ENCODE data around the gene ABCB9. TPM values are rescaled to one million over a fixed set of nuclear protein-coding genes. Genes with fewer than 3 reads are reported as not detected.
A peak's percentile ranks its signal among the peaks of the same experiment; 100 is the strongest.

The ABCB9 gene
- total RNA-seq, 1 experiment from 2014 or later, result 20.9 TPM

- Histone ChIP-seq H3K36me3 (ENCODE audit: low read depth, low read length) (no peaks in the 10 kb centered on the region), H3K9me2 (replicated peaks; ENCODE audit: low read length) (no peaks in the 10 kb centered on the region), H3K4me2 (ENCODE audit: low read length) (peak overlapping the region; percentile 25; the same call in 1 of the 2 replicates), H3F3A (ENCODE audit: low read length, unreplicated experiment) (no peaks in the 10 kb centered on the region), H3K9ac (ENCODE audit: low read length) (no peak overlapping the region), H3K4me3 (ENCODE audit: low read length) (no peak overlapping the region), H3K27me3 (ENCODE audit: low read length) (no peaks in the 10 kb centered on the region), H3K79me2 (ENCODE audit: low read length) (peaks cover 35% of the 10 kb centered on the region), H2AFZ (ENCODE audit: low read length) (no peak overlapping the region), H3K9me3 (ENCODE audit: low read length) (no peaks in the 10 kb centered on the region), H3K27ac (ENCODE audit: low read length) (no peak overlapping the region), H4K20me1 (ENCODE audit: low read length) (no peaks in the 10 kb centered on the region), H3K4me1 (ENCODE audit: insufficient read depth, low read length) (peaks cover 22% of the 10 kb centered on the region)
- BruUV-seq (replicated peaks), result no TSS peak
- intact Hi-C loops (cut with micrococcal nuclease), result no loop called here
- no peak for DNase-seq
- TF ChIP-seq EZH2phosphoT487 (IDR thresholded peaks at IDR 0.05; ENCODE audit: borderline replicate concordance, low read length) (no peak), CTCF (conservative IDR thresholded peaks at IDR 0.05; ENCODE audit: low read depth, low read length) (no peak), EZH2 (IDR thresholded peaks at IDR 0.05; ENCODE audit: low read length, unreplicated experiment) (no peak)
- no peak for ATAC-seq
- CTCF ChIA-PET, result no interaction called here
- POLR2A ChIA-PET (ENCODE audit: unreplicated experiment), result no interaction called here
These were observed 2.4 kb downstream of the ABCB9 start for GRCh38 chr12:122963941-122964265.

DNA sequence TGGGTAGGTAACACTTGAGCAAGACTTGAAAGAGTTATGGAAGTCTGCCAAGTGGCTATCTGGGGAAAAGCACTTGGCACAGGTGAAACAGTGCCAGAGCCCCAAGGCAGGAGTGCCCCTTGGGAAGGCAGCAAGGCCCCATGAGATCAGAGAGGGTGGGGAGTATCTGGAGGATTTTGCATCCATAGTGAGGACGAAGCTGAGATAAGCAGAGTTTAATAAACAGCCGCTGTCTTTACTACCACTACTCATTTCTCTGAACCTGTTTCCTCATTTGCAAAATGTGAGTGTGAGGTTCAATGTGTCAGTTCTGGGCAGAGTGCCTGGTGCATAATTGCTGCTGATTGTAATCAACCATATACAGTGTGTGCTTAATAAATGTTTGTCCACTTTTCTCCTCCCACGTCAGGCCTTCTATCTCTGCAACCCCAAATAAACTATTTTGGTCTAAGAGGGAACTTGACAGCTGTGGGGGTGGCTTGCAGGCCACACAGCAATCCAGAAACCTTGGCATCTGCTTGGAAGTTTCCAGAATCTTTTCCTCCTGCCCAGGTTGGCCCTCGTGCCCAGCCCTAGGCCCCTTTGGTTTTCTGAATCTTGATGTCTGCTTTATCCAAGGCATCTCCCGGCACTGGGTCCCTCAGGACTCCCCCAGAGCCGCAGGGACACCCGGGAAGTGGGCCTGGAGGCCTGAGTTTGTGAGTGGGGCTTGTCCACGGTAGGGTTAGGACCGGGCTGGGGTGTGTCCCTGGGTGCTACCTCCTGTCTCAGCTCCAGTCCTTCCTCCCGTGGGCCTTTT lies 4.5 kb downstream of the ABCB9 start:
- CTCF ChIA-PET, result no interaction called here
- H3K4me3 ChIP-seq (ENCODE audit: low read length), result no peak overlapping the region
- H3K9me3 ChIP-seq (ENCODE audit: low read length), result no peaks in the 10 kb centered on the region
- no peaks in the 10 kb centered on the region for H3K9me2 ChIP-seq (replicated peaks; ENCODE audit: low read length)
- BruUV-seq (replicated peaks), result no TSS peak
- H3K9ac ChIP-seq (ENCODE audit: low read length), result no peak overlapping the region
- TF ChIP-seq EZH2 (IDR thresholded peaks at IDR 0.05; ENCODE audit: low read length, unreplicated experiment) (no peak), EZH2phosphoT487 (IDR thresholded peaks at IDR 0.05; ENCODE audit: borderline replicate concordance, low read length) (no peak), CTCF (conservative IDR thresholded peaks at IDR 0.05; ENCODE audit: low read depth, low read length) (no peak)
- DNase-seq (no peak), ATAC-seq (no peak)
- H3K4me1 ChIP-seq (ENCODE audit: insufficient read depth, low read length), result peaks cover 20% of the 10 kb centered on the region
- POLR2A ChIA-PET (ENCODE audit: unreplicated experiment), result no interaction called here
- no peaks in the 10 kb centered on the region for H3K27me3 ChIP-seq (ENCODE audit: low read length)
- no peak overlapping the region for H3K4me2 ChIP-seq (ENCODE audit: low read length)
- H3F3A ChIP-seq (ENCODE audit: low read length, unreplicated experiment), result no peaks in the 10 kb centered on the region
- no peaks in the 10 kb centered on the region for H4K20me1 ChIP-seq (ENCODE audit: low read length)
- no peaks in the 10 kb centered on the region for H3K36me3 ChIP-seq (ENCODE audit: low read depth, low read length)
- peaks cover 35% of the 10 kb centered on the region for H3K79me2 ChIP-seq (ENCODE audit: low read length)
- no peak overlapping the region for H2AFZ ChIP-seq (ENCODE audit: low read length)
- no peak overlapping the region for H3K27ac ChIP-seq (ENCODE audit: low read length)
- intact Hi-C loops (cut with micrococcal nuclease), result no loop called here

DNA sequence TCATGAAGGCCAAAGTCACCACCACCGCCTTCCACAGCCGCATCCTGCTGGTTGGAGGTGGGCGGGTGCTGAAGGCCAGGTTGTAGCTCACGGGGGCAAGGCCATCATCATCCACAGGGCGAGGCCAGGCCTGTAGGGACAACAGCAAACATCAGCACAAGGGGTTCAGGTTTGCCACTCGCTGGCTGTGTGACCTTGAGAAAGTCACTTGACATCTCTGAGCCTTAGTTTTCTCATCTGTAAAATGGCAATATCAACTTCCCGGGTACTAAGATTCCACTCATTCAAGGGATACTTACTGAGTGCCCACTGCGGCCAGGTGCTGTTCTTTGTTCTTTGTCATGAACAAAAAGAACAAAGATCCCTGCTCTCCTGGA lies 6.1 kb downstream of the ABCB9 start:
- H3F3A ChIP-seq (ENCODE audit: low read length, unreplicated experiment), result no peaks in the 10 kb centered on the region
- ChIA-PET CTCF (no interaction called here), POLR2A (ENCODE audit: unreplicated experiment) (no interaction called here)
- ATAC-seq (no peak), DNase-seq (no peak)
- H3K36me3 ChIP-seq (ENCODE audit: low read depth, low read length), result no peaks in the 10 kb centered on the region
- no peak overlapping the region for H3K4me2 ChIP-seq (ENCODE audit: low read length)
- H3K9ac ChIP-seq (ENCODE audit: low read length), result no peak overlapping the region
- H3K4me1 ChIP-seq (ENCODE audit: insufficient read depth, low read length), result peaks cover 13% of the 10 kb centered on the region
- H4K20me1 ChIP-seq (ENCODE audit: low read length), result no peaks in the 10 kb centered on the region
- no peaks in the 10 kb centered on the region for H3K9me3 ChIP-seq (ENCODE audit: low read length)
- no peak overlapping the region for H2AFZ ChIP-seq (ENCODE audit: low read length)
- no TSS peak for BruUV-seq (replicated peaks)
- H3K27me3 ChIP-seq (ENCODE audit: low read length), result no peaks in the 10 kb centered on the region
- no peak overlapping the region for H3K4me3 ChIP-seq (ENCODE audit: low read length)
- peaks cover 25% of the 10 kb centered on the region for H3K79me2 ChIP-seq (ENCODE audit: low read length)
- no peak for TF ChIP-seq CTCF (conservative IDR thresholded peaks at IDR 0.05; ENCODE audit: low read depth, low read length)
- TF ChIP-seq EZH2phosphoT487 (IDR thresholded peaks at IDR 0.05; ENCODE audit: borderline replicate concordance, low read length), result no peak
- no peak for TF ChIP-seq EZH2 (IDR thresholded peaks at IDR 0.05; ENCODE audit: low read length, unreplicated experiment)
- intact Hi-C loops (cut with micrococcal nuclease), result no loop called here
- H3K27ac ChIP-seq (ENCODE audit: low read length), result no peak overlapping the region
- no peaks in the 10 kb centered on the region for H3K9me2 ChIP-seq (replicated peaks; ENCODE audit: low read length)
